ENCODE results near the gene UCHL3. TPM values are rescaled to one million over a fixed set of nuclear protein-coding genes. Genes with fewer than 3 reads are reported as not detected.

The UCHL3 gene
- total RNA-seq, 3 donors from 2014 or later (not counting 1 experiment from before 2014, with no cell fraction given) = 19.3 to 23.1 (median 22.7) TPM

- Histone ChIP-seq H3K9me3 (ENCODE audit: control insufficient read depth, insufficient read depth, low read length) (no peaks in the 10 kb centered on the region), H3K4me1 (ENCODE audit: control insufficient read depth, insufficient read depth, low read length) (no peaks in the 10 kb centered on the region), H3K4me3 (ENCODE audit: low read length) (no peak overlapping the region), H3K27ac (ENCODE audit: low read length) (no peak overlapping the region), H3K27me3 (ENCODE audit: control insufficient read depth, insufficient read depth, low read length) (no peaks in the 10 kb centered on the region), H3K36me3 (ENCODE audit: control insufficient read depth, insufficient read depth, low read length) (no peaks in the 10 kb centered on the region)
- no peak for DNase-seq
- no peak for TF ChIP-seq CTCF (IDR thresholded peaks at IDR 0.05)
- H3K27me3 Mint-ChIP-seq (ENCODE audit: low read depth in 2 of 2) = no peaks in the 10 kb centered on the region
- H3K36me3 Mint-ChIP-seq = no peaks in the 10 kb centered on the region
- H3K9me3 Mint-ChIP-seq = no peaks in the 10 kb centered on the region
- H3K27ac Mint-ChIP-seq = no peak overlapping the region
- no peak for ATAC-seq
- 87% methylated on average over 9 of the region's 10 CpGs for WGBS (ENCODE audit: insufficient coverage)
- H3K4me3 Mint-ChIP-seq = no peak overlapping the region
- intact Hi-C loops (cut with micrococcal nuclease) = no loop called here
- H3K4me1 Mint-ChIP-seq = peaks cover 0 to 4% of the 10 kb centered on the region in 2 donors
Observed at GRCh38 chr13:75507027-75508001, 42.3 kb upstream of the UCHL3 start.

GRCh38 chr13:75508002-75508548 lies 41.5 kb upstream of the UCHL3 start:
- WGBS (ENCODE audit: insufficient coverage) = 96% methylated on average over 6 of the region's 6 CpGs
- TF ChIP-seq CTCF (IDR thresholded peaks at IDR 0.05) = no peak
- Histone ChIP-seq H3K27me3 (ENCODE audit: control insufficient read depth, insufficient read depth, low read length) (no peaks in the 10 kb centered on the region), H3K4me1 (ENCODE audit: control insufficient read depth, insufficient read depth, low read length) (no peaks in the 10 kb centered on the region), H3K9me3 (ENCODE audit: control insufficient read depth, insufficient read depth, low read length) (no peaks in the 10 kb centered on the region), H3K27ac (ENCODE audit: low read length) (no peak overlapping the region), H3K36me3 (ENCODE audit: control insufficient read depth, insufficient read depth, low read length) (no peaks in the 10 kb centered on the region), H3K4me3 (ENCODE audit: low read length) (no peak overlapping the region)
- Mint-ChIP-seq H3K27ac (no peak overlapping the region), H3K9me3 (no peaks in the 10 kb centered on the region), H3K4me3 (no peak overlapping the region), H3K4me1 (peaks cover 0 to 6% of the 10 kb centered on the region in 2 donors), H3K36me3 (no peaks in the 10 kb centered on the region), H3K27me3 (ENCODE audit: low read depth in 2 of 2) (peaks cover 0 to 2% of the 10 kb centered on the region in 2 donors)
- DNase-seq = no peak
- no peak for ATAC-seq
- intact Hi-C loops (cut with micrococcal nuclease) = no loop called here

GRCh38 chr13:75511051-75511625 lies 38.5 kb upstream of the UCHL3 start:
- no peak overlapping the region for H3K4me3 ChIP-seq (ENCODE audit: low read length)
- intact Hi-C loops (cut with micrococcal nuclease) = no loop called here
- ATAC-seq = no peak
- no peak for DNase-seq
- H3K4me3 Mint-ChIP-seq = no peak overlapping the region
- H3K27ac Mint-ChIP-seq = no peak overlapping the region
- H3K9me3 Mint-ChIP-seq = no peaks in the 10 kb centered on the region
- no peaks in the 10 kb centered on the region for H3K36me3 Mint-ChIP-seq
- H3K9me3 ChIP-seq (ENCODE audit: control insufficient read depth, insufficient read depth, low read length) = no peaks in the 10 kb centered on the region
- peaks cover 0 to 4% of the 10 kb centered on the region in 2 donors for H3K27me3 Mint-ChIP-seq (ENCODE audit: low read depth in 2 of 2)
- H3K27me3 ChIP-seq (ENCODE audit: control insufficient read depth, insufficient read depth, low read length) = no peaks in the 10 kb centered on the region
- H3K36me3 ChIP-seq (ENCODE audit: control insufficient read depth, insufficient read depth, low read length) = no peaks in the 10 kb centered on the region
- TF ChIP-seq CTCF (IDR thresholded peaks at IDR 0.05) = no peak
- H3K27ac ChIP-seq (ENCODE audit: low read length) = no peak overlapping the region
- peaks cover 0 to 6% of the 10 kb centered on the region in 2 donors for H3K4me1 Mint-ChIP-seq
- WGBS (ENCODE audit: insufficient coverage) = 100% methylated on average over 2 of the region's 3 CpGs
- no peaks in the 10 kb centered on the region for H3K4me1 ChIP-seq (ENCODE audit: control insufficient read depth, insufficient read depth, low read length)
